ENCODE data around the gene MARCHF5.

DNA sequence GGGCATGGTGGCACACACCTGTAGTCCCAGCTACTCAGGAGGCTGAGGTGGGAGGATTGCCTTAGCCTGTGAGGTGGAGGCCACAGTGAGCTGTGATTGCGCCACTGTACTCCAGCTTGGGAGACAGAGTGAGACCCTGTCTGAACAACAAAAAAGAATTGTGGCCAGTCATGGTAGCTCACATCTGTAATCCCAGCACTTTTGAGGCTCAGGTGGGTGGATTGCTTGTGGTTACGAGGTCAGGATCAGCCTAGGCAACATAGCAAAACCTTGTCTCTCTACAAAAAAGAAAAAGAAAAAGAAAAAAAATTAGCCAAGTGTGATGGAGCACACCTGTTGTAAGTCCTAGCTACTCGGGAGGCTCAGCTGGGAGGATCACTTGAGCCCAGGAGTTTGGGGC lies 22.8 kb downstream of the MARCHF5 start:
- TF ChIP-seq SP2 (IDR thresholded peaks at IDR 0.05; ENCODE audit: low read length), result no peak
- TF ChIP-seq, protein P1, sequence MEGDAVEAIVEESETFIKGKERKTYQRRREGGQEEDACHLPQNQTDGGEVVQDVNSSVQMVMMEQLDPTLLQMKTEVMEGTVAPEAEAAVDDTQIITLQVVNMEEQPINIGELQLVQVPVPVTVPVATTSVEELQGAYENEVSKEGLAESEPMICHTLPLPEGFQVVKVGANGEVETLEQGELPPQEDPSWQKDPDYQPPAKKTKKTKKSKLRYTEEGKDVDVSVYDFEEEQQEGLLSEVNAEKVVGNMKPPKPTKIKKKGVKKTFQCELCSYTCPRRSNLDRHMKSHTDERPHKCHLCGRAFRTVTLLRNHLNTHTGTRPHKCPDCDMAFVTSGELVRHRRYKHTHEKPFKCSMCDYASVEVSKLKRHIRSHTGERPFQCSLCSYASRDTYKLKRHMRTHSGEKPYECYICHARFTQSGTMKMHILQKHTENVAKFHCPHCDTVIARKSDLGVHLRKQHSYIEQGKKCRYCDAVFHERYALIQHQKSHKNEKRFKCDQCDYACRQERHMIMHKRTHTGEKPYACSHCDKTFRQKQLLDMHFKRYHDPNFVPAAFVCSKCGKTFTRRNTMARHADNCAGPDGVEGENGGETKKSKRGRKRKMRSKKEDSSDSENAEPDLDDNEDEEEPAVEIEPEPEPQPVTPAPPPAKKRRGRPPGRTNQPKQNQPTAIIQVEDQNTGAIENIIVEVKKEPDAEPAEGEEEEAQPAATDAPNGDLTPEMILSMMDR (IDR thresholded peaks at IDR 0.05; ENCODE audit: control extremely low read depth in 1 of 3, insufficient read depth in 1 of 3, low read depth in 1 of 3, low read length in 3 of 3), result no peak

Measured in H1 (cell line).